Suprapubic skin (tissue), 4 donors: ENCODE results near the gene SRPK3. TPM values are rescaled to one million over a fixed set of nuclear protein-coding genes. Genes with fewer than 3 reads are reported as not detected.
"Not testable (repeated sequence)": the region's sequence is repeated elsewhere in the genome, so short reads cannot be mapped to it uniquely, and the experiment has no call there.

Source experiments
- DNase-seq, 2 donors: peaks; one replicate each; pipeline ENCODE4 v3.0.0-alpha.2; 2019; ENCODE audit warnings: low spot score in 2 of 2
- H3K27ac ChIP-seq: fragments of 200-600 bp; sonication (generic); one replicate; pipeline ENCODE4 v1.5.1; 2019
- H3K27me3 ChIP-seq: fragments of 200-600 bp; sonication (generic); one replicate; pipeline ENCODE4 v1.5.1; 2019
- H3K36me3 ChIP-seq: fragments of 200-600 bp; sonication (generic); one replicate; pipeline ENCODE4 v1.5.1; 2019
- H3K4me1 ChIP-seq: fragments of 200-600 bp; sonication (generic); one replicate; pipeline ENCODE4 v1.5.1; 2019
- H3K4me3 ChIP-seq: fragments of 200-600 bp; sonication (generic); one replicate; pipeline ENCODE4 v1.5.1; 2019; ENCODE audit warnings: mild to moderate bottlenecking
- H3K9me3 ChIP-seq: fragments of 200-600 bp; sonication (generic); one replicate; pipeline ENCODE4 v1.5.1; 2019
- CTCF ChIP-seq, 2 donors: fragments of 200-600 bp in 1 of 2; fragments of 450-650 bp in 1 of 2; sonication (generic) in 1 of 2; IDR thresholded peaks; one replicate each; pipeline ENCODE4 v1.5.1; 2016 to 2019; ENCODE audit warnings: antibody characterized with exemption in 2 of 2, mild to moderate bottlenecking in 1 of 2, moderate library complexity in 1 of 2
- EP300 ChIP-seq: sonication (generic); formaldehyde crosslinking; IDR thresholded peaks from one replicate; pipeline ENCODE4 v1.6.1; 2017; ENCODE audit warnings: antibody characterized with exemption
- POLR2A ChIP-seq, 2 donors: fragments of 450-650 bp; IDR thresholded peaks; one replicate each; pipeline ENCODE4 v1.6.1; 2017; ENCODE audit warnings: antibody characterized with exemption in 2 of 2, mild to moderate bottlenecking in 2 of 2, moderate library complexity in 2 of 2
- POLR2AphosphoS5 ChIP-seq, 3 donors: sonication (generic); formaldehyde crosslinking; IDR thresholded peaks; one replicate each; pipeline ENCODE4 v1.6.1; 2017; ENCODE audit warnings: antibody characterized with exemption in 3 of 3
- WGBS: methylation state at CpG from one replicate; pipeline ENCODE4 v1.1.5; 2018; 5-methylcytosine and 5-hydroxymethylcytosine counted together
- total RNA-seq, 4 donors: library from RNA; depleted of rRNA; stranded (reverse); fragments of >200 nt; gene quantifications; one replicate each; pipeline ENCODE4 v1.1.0, GENCODE V29; 2016

The SRPK3 gene
- total RNA-seq, 4 donors from 2014 or later, result 0.42 to 3.1 (median 1.2) TPM

GRCh38 chrX:153813161-153813560, 32.3 kb downstream of the SRPK3 start:
- no peak overlapping the region for H3K27ac ChIP-seq
- H3K27me3 ChIP-seq, result no peaks in the 10 kb centered on the region
- no peak for TF ChIP-seq CTCF (IDR thresholded peaks at IDR 0.05)
- no peak for TF ChIP-seq EP300
- no peak for TF ChIP-seq POLR2A (IDR thresholded peaks at IDR 0.05)
- TF ChIP-seq POLR2AphosphoS5 (IDR thresholded peaks at IDR 0.05), result no peak
- no peaks in the 10 kb centered on the region for H3K4me1 ChIP-seq
- no peaks in the 10 kb centered on the region for H3K9me3 ChIP-seq
- H3K36me3 ChIP-seq, result no peaks in the 10 kb centered on the region
- 92% methylated on average over 5 of the region's 5 CpGs for WGBS
- no peak for DNase-seq
- H3K4me3 ChIP-seq, result no peak overlapping the region

GRCh38 chrX:153814591-153815315, 33.9 kb downstream of the SRPK3 start:
- H3K4me1 ChIP-seq, result peaks cover 11% of the 10 kb centered on the region
- no peaks in the 10 kb centered on the region for H3K36me3 ChIP-seq
- no peak for TF ChIP-seq CTCF (IDR thresholded peaks at IDR 0.05)
- no peak for TF ChIP-seq POLR2AphosphoS5 (IDR thresholded peaks at IDR 0.05)
- TF ChIP-seq EP300, result no peak
- no peak for TF ChIP-seq POLR2A (IDR thresholded peaks at IDR 0.05)
- no peak overlapping the region for H3K4me3 ChIP-seq
- no peak overlapping the region for H3K27ac ChIP-seq
- H3K9me3 ChIP-seq, result no peaks in the 10 kb centered on the region
- H3K27me3 ChIP-seq, result no peaks in the 10 kb centered on the region
- no peak for DNase-seq
- WGBS, result 86% methylated on average over 17 of the region's 19 CpGs

GRCh38 chrX:153816831-153817690, 36.2 kb downstream of the SRPK3 start:
- no peak overlapping the region for H3K4me3 ChIP-seq
- no peak for DNase-seq
- H3K27ac ChIP-seq, result no peak overlapping the region
- H3K36me3 ChIP-seq, result no peaks in the 10 kb centered on the region
- TF ChIP-seq POLR2AphosphoS5 (IDR thresholded peaks at IDR 0.05) (no peak), POLR2A (IDR thresholded peaks at IDR 0.05) (no peak), CTCF (IDR thresholded peaks at IDR 0.05) (no peak), EP300 (no peak)
- peaks cover 11% of the 10 kb centered on the region for H3K4me1 ChIP-seq
- 86% methylated on average over 25 of the region's 25 CpGs for WGBS
- no peaks in the 10 kb centered on the region for H3K9me3 ChIP-seq
- no peaks in the 10 kb centered on the region for H3K27me3 ChIP-seq

GRCh38 chrX:153818064-153818463, 37.2 kb downstream of the SRPK3 start:
- not testable (repeated sequence) for DNase-seq, H3K27ac ChIP-seq, H3K9me3 ChIP-seq, H3K4me3 ChIP-seq, H3K36me3 ChIP-seq, H3K27me3 ChIP-seq
- 90% methylated on average over 9 of the region's 9 CpGs for WGBS
- peaks cover 11% of the 10 kb centered on the region for H3K4me1 ChIP-seq

GRCh38 chrX:153818571-153819383, 37.9 kb downstream of the SRPK3 start:
- WGBS, result 26% methylated on average over 28 of the region's 67 CpGs
- H3K36me3 ChIP-seq, result no peaks in the 10 kb centered on the region
- no peaks in the 10 kb centered on the region for H3K27me3 ChIP-seq
- peak overlapping the region; percentile 43 for H3K4me3 ChIP-seq
- peaks cover 11% of the 10 kb centered on the region for H3K4me1 ChIP-seq
- H3K27ac ChIP-seq, result no peak overlapping the region
- TF ChIP-seq POLR2A (IDR thresholded peaks at IDR 0.05) (no peak), EP300 (no peak), POLR2AphosphoS5 (IDR thresholded peaks at IDR 0.05) (no peak), CTCF (IDR thresholded peaks at IDR 0.05) (no peak)
- H3K9me3 ChIP-seq, result no peaks in the 10 kb centered on the region
- DNase-seq, result no peak
